ENCODE data around the gene ARL5C. TPM values are rescaled to one million over a fixed set of nuclear protein-coding genes. Genes with fewer than 3 reads are reported as not detected.
"Not testable (repeated sequence)": the region's sequence is repeated elsewhere in the genome, so short reads cannot be mapped to it uniquely, and the experiment has no call there.

Gene ARL5C
- total RNA-seq, 1 donor from 2014 or later = 0.25 TPM

- peaks cover 28% of the 10 kb centered on the region for H3K4me1 Mint-ChIP-seq (ENCODE audit: low read depth)
- H3K4me3 Mint-ChIP-seq (ENCODE audit: unreplicated experiment) = no peak overlapping the region
- no peaks in the 10 kb centered on the region for H3K27me3 Mint-ChIP-seq (ENCODE audit: low read depth)
- no peak overlapping the region for H3K27ac Mint-ChIP-seq (ENCODE audit: unreplicated experiment)
- no peaks in the 10 kb centered on the region for H3K9me3 Mint-ChIP-seq (ENCODE audit: low read depth)
- no peak for DNase-seq (ENCODE audit: low spot score)
- no peak for TF ChIP-seq CTCF (IDR thresholded peaks at IDR 0.05)
- peaks cover 1% of the 10 kb centered on the region for H3K36me3 Mint-ChIP-seq (ENCODE audit: low read depth)
These were observed 35.8 kb downstream of the ARL5C start for GRCh38 chr17:39130205-39130604.

- H3K9me3 Mint-ChIP-seq (ENCODE audit: low read depth); H3K27ac Mint-ChIP-seq (ENCODE audit: unreplicated experiment); H3K4me3 Mint-ChIP-seq (ENCODE audit: unreplicated experiment); H3K27me3 Mint-ChIP-seq (ENCODE audit: low read depth); H3K36me3 Mint-ChIP-seq (ENCODE audit: low read depth); DNase-seq (ENCODE audit: low spot score): not testable (repeated sequence)
- peaks cover 25% of the 10 kb centered on the region for H3K4me1 Mint-ChIP-seq (ENCODE audit: low read depth)
These were observed 36.4 kb downstream of the ARL5C start for GRCh38 chr17:39129544-39129943.

- no peaks in the 10 kb centered on the region for H3K27me3 Mint-ChIP-seq (ENCODE audit: low read depth)
- DNase-seq (ENCODE audit: low spot score) = no peak
- TF ChIP-seq CTCF (IDR thresholded peaks at IDR 0.05) = no peak
- peaks cover 14% of the 10 kb centered on the region for H3K4me1 Mint-ChIP-seq (ENCODE audit: low read depth)
- no peak overlapping the region for H3K27ac Mint-ChIP-seq (ENCODE audit: unreplicated experiment)
- no peaks in the 10 kb centered on the region for H3K36me3 Mint-ChIP-seq (ENCODE audit: low read depth)
- no peaks in the 10 kb centered on the region for H3K9me3 Mint-ChIP-seq (ENCODE audit: low read depth)
- H3K4me3 Mint-ChIP-seq (ENCODE audit: unreplicated experiment) = no peak overlapping the region
These were observed 39.5 kb downstream of the ARL5C start for GRCh38 chr17:39126436-39126835.

- H3K27ac Mint-ChIP-seq (ENCODE audit: unreplicated experiment) = no peak overlapping the region
- no peaks in the 10 kb centered on the region for H3K36me3 Mint-ChIP-seq (ENCODE audit: low read depth)
- peaks cover 14% of the 10 kb centered on the region for H3K4me1 Mint-ChIP-seq (ENCODE audit: low read depth)
- H3K27me3 Mint-ChIP-seq (ENCODE audit: low read depth) = no peaks in the 10 kb centered on the region
- TF ChIP-seq CTCF (IDR thresholded peaks at IDR 0.05) = no peak
- no peak overlapping the region for H3K4me3 Mint-ChIP-seq (ENCODE audit: unreplicated experiment)
- no peak for DNase-seq (ENCODE audit: low spot score)
- no peaks in the 10 kb centered on the region for H3K9me3 Mint-ChIP-seq (ENCODE audit: low read depth)
These were observed 40.7 kb downstream of the ARL5C start for GRCh38 chr17:39125143-39125875.

- H3K27me3 Mint-ChIP-seq (ENCODE audit: low read depth) = peaks cover under 1% of the 10 kb centered on the region
- DNase-seq (ENCODE audit: low spot score) = no peak
- peaks cover 14% of the 10 kb centered on the region for H3K4me1 Mint-ChIP-seq (ENCODE audit: low read depth)
- no peaks in the 10 kb centered on the region for H3K9me3 Mint-ChIP-seq (ENCODE audit: low read depth)
- no peaks in the 10 kb centered on the region for H3K36me3 Mint-ChIP-seq (ENCODE audit: low read depth)
- TF ChIP-seq CTCF (IDR thresholded peaks at IDR 0.05) = no peak
- no peak overlapping the region for H3K4me3 Mint-ChIP-seq (ENCODE audit: unreplicated experiment)
- H3K27ac Mint-ChIP-seq (ENCODE audit: unreplicated experiment) = peak overlapping the region; percentile 2
These were observed 42.3 kb downstream of the ARL5C start for GRCh38 chr17:39123627-39124026.

GRCh38 chr17:39122991-39123390 lies 43.0 kb downstream of the ARL5C start:
- no peak for DNase-seq (ENCODE audit: low spot score)
- TF ChIP-seq CTCF (IDR thresholded peaks at IDR 0.05) = no peak
- no peaks in the 10 kb centered on the region for H3K36me3 Mint-ChIP-seq (ENCODE audit: low read depth)
- no peak overlapping the region for H3K27ac Mint-ChIP-seq (ENCODE audit: unreplicated experiment)
- peaks cover 14% of the 10 kb centered on the region for H3K4me1 Mint-ChIP-seq (ENCODE audit: low read depth)
- H3K4me3 Mint-ChIP-seq (ENCODE audit: unreplicated experiment) = no peak overlapping the region
- peaks cover 2% of the 10 kb centered on the region for H3K27me3 Mint-ChIP-seq (ENCODE audit: low read depth)
- H3K9me3 Mint-ChIP-seq (ENCODE audit: low read depth) = no peaks in the 10 kb centered on the region

GRCh38 chr17:39121919-39122318 lies 44.0 kb downstream of the ARL5C start:
- H3K9me3 Mint-ChIP-seq (ENCODE audit: low read depth) = not testable (repeated sequence)

More at GRCh38 chr17:39121919-39122318, 44.0 kb downstream of the ARL5C start:
- H3K4me1 Mint-ChIP-seq (ENCODE audit: low read depth) = peaks cover 14% of the 10 kb centered on the region
- H3K27ac Mint-ChIP-seq (ENCODE audit: unreplicated experiment); H3K36me3 Mint-ChIP-seq (ENCODE audit: low read depth); DNase-seq (ENCODE audit: low spot score); H3K4me3 Mint-ChIP-seq (ENCODE audit: unreplicated experiment); H3K27me3 Mint-ChIP-seq (ENCODE audit: low read depth): not testable (repeated sequence)
